ENCODE measurements around the gene FAM32A. TPM values are rescaled to one million over a fixed set of nuclear protein-coding genes. Genes with fewer than 3 reads are reported as not detected.

The FAM32A gene
- total RNA-seq, 4 donors from 2014 or later, result 55.3 to 82.6 (median 73.0) TPM

- Histone ChIP-seq H3K4me1 (peaks cover 2 to 41% (median 25%) of the 10 kb centered on the region in 4 donors), H3K9me3 (no peaks in the 10 kb centered on the region), H3K27me3 (no peaks in the 10 kb centered on the region), H3K36me3 (peaks cover 0 to 41% (median 2%) of the 10 kb centered on the region in 3 donors), H3K27ac (peak overlapping the region; percentile 22 to 93 (median 85)), H3K4me3 (peak overlapping the region; percentile 60 to 99 (median 72))
- no peak for TF ChIP-seq POLR2A (IDR thresholded peaks at IDR 0.05)
- TF ChIP-seq CTCF (IDR thresholded peaks at IDR 0.05), result no peak
- no peak for TF ChIP-seq EP300 (IDR thresholded peaks at IDR 0.05)
- peak in 1 of 2 donors; percentile 30 for DNase-seq (ENCODE audit: low spot score in 2 of 2)
- 15 to 24% methylated on average over 2 of the region's 2 CpGs for WGBS, 2 donors
Observed at GRCh38 chr19:16197188-16197621, 12.0 kb downstream of the FAM32A start.

- peak; percentile 93 to 95 for DNase-seq (ENCODE audit: low spot score in 2 of 2)
Observed at GRCh38 chr19:16197622-16198369, 12.6 kb downstream of the FAM32A start, which contains the start of gene AP1M1. TSS of gene AP1M1 (plus strand) at chr19:16197911. CDS start at chr19:16198027, 116 bp downstream.

GRCh38 chr19:16198370-16198651, 13.1 kb downstream of the FAM32A start:
- DNase-seq (ENCODE audit: low spot score in 2 of 2), result no peak
- TF ChIP-seq CTCF (IDR thresholded peaks at IDR 0.05) (no peak), POLR2A (IDR thresholded peaks at IDR 0.05) (no peak), EP300 (IDR thresholded peaks at IDR 0.05) (no peak)
- Histone ChIP-seq H3K4me3 (peak overlapping the region; percentile 60 to 99 (median 72)), H3K27me3 (no peaks in the 10 kb centered on the region), H3K36me3 (peaks cover 0 to 41% (median 0%) of the 10 kb centered on the region in 3 donors), H3K9me3 (no peaks in the 10 kb centered on the region), H3K27ac (peak overlapping the region; percentile 22 to 93 (median 85)), H3K4me1 (peaks cover 2 to 41% (median 25%) of the 10 kb centered on the region in 4 donors)
- WGBS, 2 donors, result 0 to 1% methylated on average over 10 to 11 of the region's 18 CpGs

More at GRCh38 chr19:16197622-16198369, 12.6 kb downstream of the FAM32A start, which contains the start of gene AP1M1:
- peaks cover 0 to 41% (median 0%) of the 10 kb centered on the region in 3 donors for H3K36me3 ChIP-seq
- no peaks in the 10 kb centered on the region for H3K9me3 ChIP-seq
- H3K4me3 ChIP-seq, result peak within 1 kb of the TSS; percentile 60 to 99 (median 72)
- H3K27ac ChIP-seq, result peak within 1 kb of the TSS; percentile 22 to 93 (median 85)
- 0% methylated on average over 16 to 46 of the region's 65 CpGs for WGBS, 2 donors
- TF ChIP-seq POLR2A (IDR thresholded peaks at IDR 0.05) (peak; percentile 17 to 50), CTCF (IDR thresholded peaks at IDR 0.05) (peak in 1 of 5 experiments; percentile 45), EP300 (IDR thresholded peaks at IDR 0.05) (peak; percentile 83 to 91)
- H3K27me3 ChIP-seq, result no peaks in the 10 kb centered on the region
- peaks cover 2 to 41% (median 25%) of the 10 kb centered on the region in 4 donors for H3K4me1 ChIP-seq

GRCh38 chr19:16199275-16199932, 14.2 kb downstream of the FAM32A start:
- Histone ChIP-seq H3K4me1 (peaks cover 2 to 41% (median 25%) of the 10 kb centered on the region in 4 donors), H3K9me3 (no peaks in the 10 kb centered on the region), H3K27me3 (no peaks in the 10 kb centered on the region), H3K36me3 (peaks cover 0 to 41% (median 7%) of the 10 kb centered on the region in 3 donors), H3K4me3 (peak overlapping the region in 1 of 4 donors; percentile 72), H3K27ac (peak overlapping the region in 2 of 4 donors; percentile 88 to 93)
- DNase-seq (ENCODE audit: low spot score in 2 of 2), result no peak
- 81 to 92% methylated on average over 6 to 7 of the region's 9 CpGs for WGBS, 2 donors
- TF ChIP-seq CTCF (IDR thresholded peaks at IDR 0.05) (no peak), EP300 (IDR thresholded peaks at IDR 0.05) (no peak), POLR2A (IDR thresholded peaks at IDR 0.05) (no peak)

Data from tibial nerve (tissue), 4 donors.